Ascending aorta (tissue), 2 donors: ENCODE results near the gene RNF152. TPM values are rescaled to one million over a fixed set of nuclear protein-coding genes. Genes with fewer than 3 reads are reported as not detected.

ENCODE experiments used
- DNase-seq, 2 donors: peaks; one replicate each; pipeline ENCODE4 v3.0.0-alpha.2; 2019; ENCODE audit warnings: low spot score in 2 of 2
- H3K27ac ChIP-seq, 2 donors: fragments of 200-600 bp; sonication (generic); one replicate each; pipeline ENCODE4 v1.5.1; 2016 to 2017; ENCODE audit warnings: mild to moderate bottlenecking in 1 of 2
- H3K27me3 ChIP-seq: fragments of 200-600 bp; sonication (generic); one replicate; pipeline ENCODE4 v1.5.1; 2017
- H3K36me3 ChIP-seq, 2 donors: fragments of 200-600 bp; sonication (generic); one replicate each; pipeline ENCODE4 v1.5.1; 2016
- H3K4me1 ChIP-seq, 2 donors: fragments of 200-600 bp; sonication (generic); one replicate each; pipeline ENCODE4 v1.5.1; 2016 to 2017; ENCODE audit warnings: mild to moderate bottlenecking in 1 of 2
- H3K4me3 ChIP-seq, 2 donors: fragments of 200-600 bp; sonication (generic); one replicate each; pipeline ENCODE4 v1.5.1; 2016 to 2017; ENCODE audit warnings: mild to moderate bottlenecking in 1 of 2
- H3K9me3 ChIP-seq, 2 donors: fragments of 200-600 bp; sonication (generic); one replicate each; pipeline ENCODE4 v1.5.1; 2016
- CTCF ChIP-seq, 3 experiments: fragments of 200-600 bp in 2 of 3; fragments of 450-650 bp in 1 of 3; sonication (generic) in 2 of 3; IDR thresholded peaks; one replicate each; pipeline ENCODE4 v1.5.1; 2016 to 2019; ENCODE audit warnings: antibody characterized with exemption in 3 of 3, mild to moderate bottlenecking in 1 of 3, moderate library complexity in 1 of 3
- intact Hi-C: fragments of 100-400 bp; cut with DNase I; formaldehyde crosslinking; loops from one replicate; pipeline ENCODE4 v1.15.1; 2023
- total RNA-seq: library from RNA; depleted of rRNA; stranded (reverse); fragments of >200 nt; gene quantifications from one replicate; pipeline ENCODE4 v1.1.0, GENCODE V29; 2016

Gene RNF152
- total RNA-seq, 1 donor from 2014 or later = 9.6 TPM

GRCh38 chr18:61853855-61854254 is 39.0 kb downstream of the RNF152 start:
- Histone ChIP-seq H3K4me1 (peaks cover 0 to 12% of the 10 kb centered on the region in 2 donors), H3K4me3 (no peak overlapping the region), H3K27ac (no peak overlapping the region), H3K9me3 (no peaks in the 10 kb centered on the region), H3K36me3 (no peaks in the 10 kb centered on the region), H3K27me3 (no peaks in the 10 kb centered on the region)
- no peak for DNase-seq
- intact Hi-C loops = loop anchor here (2.0 kb wide), 1 partner anchor 39 kb away; the partner anchor contains the start of gene RNF152
- no peak for TF ChIP-seq CTCF (IDR thresholded peaks at IDR 0.05)

- peaks cover 0 to 12% of the 10 kb centered on the region in 2 donors for H3K4me1 ChIP-seq
- H3K4me3 ChIP-seq = no peak overlapping the region
- intact Hi-C loops = loop anchor here (2.0 kb wide), 1 partner anchor 40 kb away; the partner anchor contains the start of gene RNF152
- H3K36me3 ChIP-seq = no peaks in the 10 kb centered on the region
- DNase-seq = no peak
- peak overlapping the region; percentile 31 to 67 for H3K27ac ChIP-seq
- no peak for TF ChIP-seq CTCF (IDR thresholded peaks at IDR 0.05)
- H3K9me3 ChIP-seq = no peaks in the 10 kb centered on the region
- no peaks in the 10 kb centered on the region for H3K27me3 ChIP-seq
Measured at GRCh38 chr18:61852496-61852895, 40.3 kb downstream of the RNF152 start.

- Histone ChIP-seq H3K36me3 (no peaks in the 10 kb centered on the region), H3K9me3 (no peaks in the 10 kb centered on the region), H3K4me1 (peaks cover 0 to 12% of the 10 kb centered on the region in 2 donors), H3K27ac (peak overlapping the region; percentile 31 to 67), H3K27me3 (no peaks in the 10 kb centered on the region), H3K4me3 (no peak overlapping the region)
- peak in 1 of 2 donors; percentile 84 for DNase-seq
- intact Hi-C loops = loop anchor here (2.0 kb wide), 1 partner anchor 41 kb away; the partner anchor contains the start of gene RNF152
- TF ChIP-seq CTCF (IDR thresholded peaks at IDR 0.05) = peak in 1 of 3 experiments; percentile 15
Measured at GRCh38 chr18:61851940-61852451, 40.8 kb downstream of the RNF152 start.

- H3K9me3 ChIP-seq = no peaks in the 10 kb centered on the region
- intact Hi-C loops = no loop called here
- no peaks in the 10 kb centered on the region for H3K36me3 ChIP-seq
- peak overlapping the region; percentile 31 to 67 for H3K27ac ChIP-seq
- DNase-seq = no peak
- no peaks in the 10 kb centered on the region for H3K27me3 ChIP-seq
- H3K4me1 ChIP-seq = peaks cover 0 to 12% of the 10 kb centered on the region in 2 donors
- no peak for TF ChIP-seq CTCF (IDR thresholded peaks at IDR 0.05)
- H3K4me3 ChIP-seq = no peak overlapping the region
Measured at GRCh38 chr18:61851279-61851678, 41.5 kb downstream of the RNF152 start.

GRCh38 chr18:61850756-61851155 is 42.1 kb downstream of the RNF152 start:
- Histone ChIP-seq H3K36me3 (no peaks in the 10 kb centered on the region), H3K4me1 (peaks cover 0 to 12% of the 10 kb centered on the region in 2 donors), H3K27ac (no peak overlapping the region), H3K27me3 (no peaks in the 10 kb centered on the region), H3K4me3 (no peak overlapping the region), H3K9me3 (no peaks in the 10 kb centered on the region)
- no peak for TF ChIP-seq CTCF (IDR thresholded peaks at IDR 0.05)
- DNase-seq = no peak
- intact Hi-C loops = no loop called here
